HUES64 (cell line): ENCODE data around the gene DHRSX.

Source experiments
- H3K27ac ChIP-seq: 2 replicates; pipeline ENCODE4 v1.7.0; 2013; ENCODE audit warnings: low read depth, low read length, inconsistent platforms
- H3K27me3 ChIP-seq: 2 replicates; pipeline ENCODE4 v1.6.1; 2013; ENCODE audit warnings: mild to moderate bottlenecking, low read length; ENCODE audit not compliant: insufficient read depth
- H3K36me3 ChIP-seq: 2 replicates; pipeline ENCODE4 v1.6.1; 2013; ENCODE audit warnings: mild to moderate bottlenecking, low read length; ENCODE audit not compliant: insufficient read depth
- H3K4me1 ChIP-seq: 2 replicates; pipeline ENCODE4 v1.6.1; 2013; ENCODE audit warnings: mild to moderate bottlenecking, low read length, moderate library complexity; ENCODE audit not compliant: insufficient read depth
- H3K4me3 ChIP-seq: 2 replicates; pipeline ENCODE4 v1.5.1; 2013; ENCODE audit warnings: mild to moderate bottlenecking, low read length, moderate library complexity
- H3K9ac ChIP-seq: 2 replicates; pipeline ENCODE4 v1.6.1; 2013; ENCODE audit warnings: mild to moderate bottlenecking, low read depth, low read length
- H3K9me3 ChIP-seq: 2 replicates; pipeline ENCODE4 v1.6.1; 2013; ENCODE audit warnings: low read depth, low read length; ENCODE audit not compliant: insufficient read depth
- WGBS: fragments of 150-250, 120-280 bp; methylation state at CpG from one replicate; pipeline ENCODE4 v1.1.7; 2013; ENCODE audit warnings: missing lambda C conversion rate; 5-methylcytosine and 5-hydroxymethylcytosine counted together

Gene DHRSX

DNA sequence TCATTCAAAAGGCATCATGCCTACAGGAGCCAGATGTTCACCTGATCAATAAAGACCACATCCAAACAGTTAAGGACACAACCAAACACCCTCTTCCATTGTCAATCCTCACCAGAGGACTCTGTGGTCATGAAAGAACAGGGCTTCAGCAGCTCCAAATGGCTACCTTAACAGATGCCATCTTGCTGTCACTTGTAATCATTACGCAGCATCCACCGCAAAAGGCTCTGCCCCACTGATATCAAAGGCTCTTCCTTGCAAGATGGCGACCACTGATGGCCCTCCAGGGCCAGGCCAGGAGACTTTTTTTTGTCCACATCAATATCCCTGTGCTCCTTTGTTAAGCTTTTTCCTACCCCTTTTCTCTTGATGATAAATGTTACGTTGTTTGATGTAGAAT, 157.4 kb downstream of the DHRSX start:
- H3K36me3 ChIP-seq: peaks cover 3% of the 10 kb centered on the region; the same call in 1 of the 2 replicates
- peaks cover 4% of the 10 kb centered on the region; the same call in 1 of the 2 replicates for H3K4me1 ChIP-seq
- 96% methylated on average over 3 of the region's 4 CpGs for WGBS
- H3K4me3 ChIP-seq: no peak overlapping the region
- H3K9ac ChIP-seq: no peak overlapping the region
- no peak overlapping the region for H3K27ac ChIP-seq
- H3K27me3 ChIP-seq: no peaks in the 10 kb centered on the region
- H3K9me3 ChIP-seq: no peaks in the 10 kb centered on the region

- WGBS: 87% methylated on average over 7 of the region's 7 CpGs
- no peak overlapping the region for H3K4me3 ChIP-seq
- peaks cover under 1% of the 10 kb centered on the region; the same call in 1 of the 2 replicates for H3K4me1 ChIP-seq
- no peaks in the 10 kb centered on the region for H3K27me3 ChIP-seq
- H3K9me3 ChIP-seq: no peaks in the 10 kb centered on the region
- H3K36me3 ChIP-seq: peaks cover 5% of the 10 kb centered on the region; the same call in 1 of the 2 replicates
- H3K27ac ChIP-seq: no peak overlapping the region
- H3K9ac ChIP-seq: no peak overlapping the region
Measured at GRCh38 chrX:2342874-2343273, 157.9 kb downstream of the DHRSX start.

DNA sequence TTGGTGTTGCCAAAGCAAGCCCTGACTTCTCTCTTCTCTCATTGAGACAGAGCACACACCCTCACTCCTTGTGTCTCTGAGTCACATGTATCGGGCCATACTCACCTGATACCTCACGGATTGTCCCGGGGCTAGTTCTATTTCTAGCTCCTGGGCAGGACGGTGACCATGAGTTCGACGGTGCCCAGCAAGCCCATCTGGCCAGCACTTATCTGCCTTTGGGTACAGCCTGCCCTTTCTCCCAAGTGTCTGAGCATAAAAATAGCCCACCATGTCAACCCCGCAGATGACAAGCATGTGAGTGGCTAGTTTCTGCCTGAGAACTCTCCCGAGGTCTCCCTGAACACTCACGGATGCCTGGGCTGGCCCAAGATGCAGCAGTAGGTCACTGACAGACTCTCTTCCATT, 158.5 kb downstream of the DHRSX start:
- Histone ChIP-seq H3K36me3 (peaks cover 5% of the 10 kb centered on the region; the same call in 1 of the 2 replicates), H3K9ac (no peak overlapping the region), H3K27me3 (no peaks in the 10 kb centered on the region), H3K4me1 (no peaks in the 10 kb centered on the region), H3K27ac (no peak overlapping the region), H3K4me3 (no peak overlapping the region), H3K9me3 (no peaks in the 10 kb centered on the region)
- WGBS: 92% methylated on average over 9 of the region's 9 CpGs

DNA sequence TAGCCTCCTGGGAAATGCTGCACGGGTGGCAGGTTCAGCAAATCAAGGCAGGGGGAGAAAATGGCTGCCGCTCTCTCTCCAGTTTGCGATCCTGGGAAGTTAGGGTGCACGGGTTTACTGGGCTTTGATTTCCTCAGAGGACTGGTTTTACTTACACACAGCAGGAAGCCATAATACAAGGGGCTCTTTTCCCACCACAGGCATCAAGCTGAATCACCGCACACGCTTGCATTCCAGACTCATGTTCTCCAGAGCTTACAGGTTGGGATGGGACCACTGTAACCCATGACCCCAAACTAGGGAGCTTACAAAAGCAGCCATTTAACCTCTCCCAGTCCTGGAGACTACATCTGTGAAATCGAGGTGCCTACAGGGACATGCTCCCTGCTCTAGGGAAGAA, 159.8 kb downstream of the DHRSX start:
- H3K4me3 ChIP-seq: no peak overlapping the region
- peaks cover 9% of the 10 kb centered on the region; the same call in 1 of the 2 replicates for H3K36me3 ChIP-seq
- H3K9me3 ChIP-seq: no peaks in the 10 kb centered on the region
- H3K27ac ChIP-seq: no peak overlapping the region
- no peaks in the 10 kb centered on the region for H3K4me1 ChIP-seq
- H3K27me3 ChIP-seq: no peaks in the 10 kb centered on the region
- WGBS: 93% methylated on average over 7 of the region's 7 CpGs
- H3K9ac ChIP-seq: no peak overlapping the region

DNA sequence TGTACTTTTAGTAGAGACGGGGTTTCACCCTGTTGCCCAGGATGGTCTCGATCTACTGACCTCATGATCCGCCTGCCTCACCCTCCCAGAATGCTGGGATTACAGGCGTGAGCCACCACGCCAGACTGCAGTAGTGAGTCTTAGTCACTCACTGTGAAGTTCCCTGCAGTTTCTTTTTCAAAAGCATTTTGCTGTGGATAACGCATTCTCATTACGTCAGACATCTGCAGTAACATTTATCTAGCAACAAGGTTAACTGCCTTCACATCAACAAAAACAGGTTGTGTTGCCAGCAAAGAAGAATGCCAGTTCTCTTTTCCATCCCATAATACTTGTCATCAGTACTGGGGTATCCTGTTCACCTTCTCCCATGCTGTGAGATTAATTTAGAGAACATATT, 164.6 kb downstream of the DHRSX start:
- Histone ChIP-seq H3K9me3 (no peaks in the 10 kb centered on the region), H3K9ac (no peak overlapping the region), H3K27me3 (no peaks in the 10 kb centered on the region), H3K4me3 (no peak overlapping the region), H3K4me1 (no peaks in the 10 kb centered on the region), H3K27ac (no peak overlapping the region), H3K36me3 (0 out of 2 replicates have a peak, but pooled peaks cover 6% of the 10 kb centered on the region)
- WGBS: 95% methylated on average over 7 of the region's 7 CpGs

DNA sequence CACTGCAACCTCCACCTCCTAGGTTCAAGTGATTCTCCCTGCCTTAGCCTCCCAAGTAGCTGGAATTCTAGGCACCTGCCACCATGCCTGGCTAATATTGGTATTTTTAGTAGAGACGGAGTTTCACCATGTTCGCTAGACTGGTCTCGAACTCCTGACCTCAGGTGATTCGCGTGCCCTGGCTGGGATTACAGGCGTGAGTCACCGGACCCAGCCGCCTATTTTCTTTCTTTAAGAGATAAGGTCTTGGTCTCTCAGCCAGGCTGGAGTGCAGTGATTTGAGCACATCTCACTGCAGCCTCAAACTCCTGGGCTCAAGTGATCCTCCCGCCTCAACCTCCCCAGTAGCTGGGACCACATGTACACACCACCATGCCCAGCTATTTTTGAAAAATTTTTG, 166.5 kb downstream of the DHRSX start:
- no peak overlapping the region for H3K4me3 ChIP-seq
- 95% methylated on average over 9 of the region's 9 CpGs for WGBS
- H3K4me1 ChIP-seq: no peaks in the 10 kb centered on the region
- no peaks in the 10 kb centered on the region for H3K9me3 ChIP-seq
- H3K27ac ChIP-seq: no peak overlapping the region
- H3K36me3 ChIP-seq: 0 out of 2 replicates have a peak, but pooled peaks cover 6% of the 10 kb centered on the region
- H3K27me3 ChIP-seq: no peaks in the 10 kb centered on the region
- H3K9ac ChIP-seq: no peak overlapping the region

- no peak overlapping the region for H3K4me3 ChIP-seq
- no peaks in the 10 kb centered on the region for H3K4me1 ChIP-seq
- no peak overlapping the region for H3K27ac ChIP-seq
- H3K9me3 ChIP-seq: no peaks in the 10 kb centered on the region
- no peaks in the 10 kb centered on the region for H3K27me3 ChIP-seq
- H3K9ac ChIP-seq: no peak overlapping the region
- 0 out of 2 replicates have a peak, but pooled peaks cover 4% of the 10 kb centered on the region for H3K36me3 ChIP-seq
- WGBS: 90% methylated on average over 4 of the region's 4 CpGs
Measured at GRCh38 chrX:2332252-2332651, 168.5 kb downstream of the DHRSX start.

DNA sequence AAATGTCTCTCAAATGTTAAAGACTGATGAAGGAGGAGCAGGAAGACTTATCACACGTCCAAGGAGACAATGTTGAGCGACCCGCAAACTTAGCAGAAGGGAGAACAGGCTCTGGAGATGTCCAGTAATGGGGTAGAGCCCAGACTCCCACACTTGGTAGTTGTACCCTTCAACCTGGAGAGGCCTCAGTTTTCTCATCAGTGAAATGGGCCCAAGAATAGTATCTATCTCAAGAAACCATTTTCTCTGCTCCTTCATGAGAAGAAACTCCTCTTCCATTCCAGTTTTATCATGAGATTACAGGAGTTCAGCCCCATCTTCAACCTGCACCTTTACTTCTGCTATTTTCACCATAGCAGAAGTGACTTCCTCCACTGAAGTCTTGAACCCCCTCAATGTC, 169.9 kb downstream of the DHRSX start:
- H3K9ac ChIP-seq: no peak overlapping the region
- no peaks in the 10 kb centered on the region for H3K9me3 ChIP-seq
- H3K36me3 ChIP-seq: no peaks in the 10 kb centered on the region
- no peaks in the 10 kb centered on the region for H3K27me3 ChIP-seq
- no peaks in the 10 kb centered on the region for H3K4me1 ChIP-seq
- no peak overlapping the region for H3K27ac ChIP-seq
- no peak overlapping the region for H3K4me3 ChIP-seq
- 92% methylated on average over 3 of the region's 3 CpGs for WGBS

DNA sequence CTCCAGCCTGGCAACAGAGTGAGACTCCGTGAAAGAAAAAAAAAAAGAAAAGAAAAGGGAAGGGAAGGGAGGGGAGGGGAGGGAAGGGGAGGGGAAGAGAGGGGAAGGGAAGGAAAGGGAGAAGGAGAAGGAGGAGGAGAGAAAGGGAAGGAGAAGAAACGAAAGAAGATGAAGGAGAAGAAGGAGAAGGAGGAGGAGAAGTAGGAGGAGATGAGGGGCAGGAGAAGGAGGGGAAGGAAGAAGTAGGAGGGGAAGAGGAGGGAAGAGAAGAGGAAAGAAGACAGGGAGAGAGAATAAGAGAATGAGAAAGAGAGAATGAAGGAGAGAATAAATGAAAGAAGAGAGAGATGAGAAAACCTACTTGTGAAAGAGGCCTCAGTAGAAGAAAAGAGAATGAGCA, 170.3 kb downstream of the DHRSX start:
- Histone ChIP-seq H3K27ac (no peak overlapping the region), H3K4me1 (no peaks in the 10 kb centered on the region), H3K9ac (no peak overlapping the region), H3K4me3 (no peak overlapping the region), H3K27me3 (no peaks in the 10 kb centered on the region), H3K36me3 (no peaks in the 10 kb centered on the region), H3K9me3 (no peaks in the 10 kb centered on the region)
- 65% methylated on average over 2 of the region's 2 CpGs for WGBS

GRCh38 chrX:2327423-2327822, 173.4 kb downstream of the DHRSX start:
- no peak overlapping the region for H3K4me3 ChIP-seq
- 88% methylated on average over 5 of the region's 5 CpGs for WGBS
- no peak overlapping the region for H3K9ac ChIP-seq

DNA sequence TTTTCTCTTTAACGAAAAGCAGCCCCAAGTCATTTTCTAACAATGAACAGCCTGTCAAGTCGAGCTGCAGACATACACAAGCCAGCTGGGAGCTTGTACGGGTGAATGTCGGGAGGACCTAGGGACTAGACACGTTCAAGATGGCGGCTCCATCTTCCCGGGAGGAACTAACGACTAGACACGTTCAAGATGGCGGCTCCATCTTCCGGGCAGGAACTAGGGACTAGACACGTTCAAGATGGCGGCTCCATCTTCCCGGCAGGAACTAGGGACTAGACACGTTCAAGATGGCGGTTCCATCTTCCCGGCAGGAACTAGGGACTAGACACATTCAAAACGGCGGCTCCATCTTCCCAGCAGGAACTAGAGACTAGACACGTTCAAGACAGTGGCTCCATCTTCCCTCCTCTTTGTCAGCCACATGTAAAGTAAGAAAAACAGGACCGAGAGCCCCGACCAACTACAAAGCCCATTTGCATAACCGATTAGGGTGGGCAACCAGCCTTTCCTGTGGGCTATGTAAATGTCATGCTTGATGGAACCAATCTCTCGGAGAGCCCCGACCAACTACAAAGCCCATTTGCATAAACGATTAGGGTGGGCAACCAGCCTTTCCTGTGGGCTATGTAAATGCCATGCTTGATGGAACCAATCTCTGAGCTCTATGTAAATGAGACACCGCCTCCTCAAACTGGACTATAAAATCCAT, 175.5 kb downstream of the DHRSX start:
- H3K4me1 ChIP-seq: no peaks in the 10 kb centered on the region
- 92% methylated on average over 27 of the region's 27 CpGs for WGBS
- H3K36me3 ChIP-seq: no peaks in the 10 kb centered on the region
- no peak overlapping the region for H3K9ac ChIP-seq
- no peak overlapping the region for H3K27ac ChIP-seq
- H3K27me3 ChIP-seq: no peaks in the 10 kb centered on the region
- no peaks in the 10 kb centered on the region for H3K9me3 ChIP-seq
- no peak overlapping the region for H3K4me3 ChIP-seq

More at GRCh38 chrX:2327423-2327822, 173.4 kb downstream of the DHRSX start:
- H3K9me3 ChIP-seq: no peaks in the 10 kb centered on the region
- H3K4me1 ChIP-seq: no peaks in the 10 kb centered on the region
- no peaks in the 10 kb centered on the region for H3K27me3 ChIP-seq
- H3K27ac ChIP-seq: no peak overlapping the region
- no peaks in the 10 kb centered on the region for H3K36me3 ChIP-seq
